HG02678 (cell line): ENCODE measurements around the gene RPS27L.
"Not testable (repeated sequence)": the region's sequence is repeated elsewhere in the genome, so short reads cannot be mapped to it uniquely, and the experiment has no call there.

Experiments
- ATAC-seq: cut with Tn5 transposase; IDR thresholded peaks from one replicate; pipeline ENCODE4 v1.9.1; 2021; ENCODE audit warnings: mild to moderate bottlenecking, moderate library complexity; ENCODE audit not compliant: unreplicated experiment

RPS27L gene

DNA sequence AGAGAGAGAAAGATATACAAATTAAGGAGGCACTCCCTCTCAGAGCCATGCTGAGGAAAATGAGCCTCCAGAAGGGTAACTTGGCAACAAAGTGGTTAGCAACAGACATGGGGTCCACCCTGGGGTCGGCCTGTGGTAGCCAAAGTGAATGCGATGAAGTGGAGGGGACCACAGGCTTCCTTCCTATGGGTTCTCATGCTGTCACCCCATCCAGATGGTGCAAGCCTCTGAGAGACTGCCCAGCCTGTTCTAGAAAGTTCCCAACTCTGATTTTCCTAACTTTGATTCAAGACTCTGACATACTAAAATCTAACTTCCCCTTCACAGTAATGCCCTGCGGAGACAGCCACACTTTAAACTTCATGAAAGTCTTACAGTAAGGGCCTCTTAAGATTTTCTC, 53.9 kb downstream of the RPS27L start:
- no peak for ATAC-seq

- ATAC-seq, result not testable (repeated sequence)
These were observed 57.7 kb downstream of the RPS27L start for GRCh38 chr15:63099581-63099980.

GRCh38 chr15:63098901-63099300, 58.4 kb downstream of the RPS27L start:
- not testable (repeated sequence) for ATAC-seq
